PC-9 (cell line): ENCODE results near the gene TGFB2. TPM values are rescaled to one million over a fixed set of nuclear protein-coding genes. Genes with fewer than 3 reads are reported as not detected.

Experiments
- BruUV-seq: library from RNA; stranded (reverse); fragments of 400-500 nt; replicated peaks from 2 replicates; lab custom pipeline; 2021; lab: Mats Ljungman, UMichigan
- CTCF ChIA-PET: fragments of 300-600 bp; sonication (Branson Sonifier 250); formaldehyde crosslinking; loops from one replicate; lab custom pipeline; 2022; ENCODE audit warnings: antibody characterized with exemption; lab: Charles Lee
- POLR2A ChIA-PET: fragments of 300-600 bp; sonication (Branson Sonifier 250); formaldehyde crosslinking; loops from one replicate; lab custom pipeline; 2022; ENCODE audit warnings: antibody characterized with exemption; ENCODE audit not compliant: unreplicated experiment; lab: Charles Lee
- DNase-seq, 2 experiments: peaks; one replicate each; pipeline versions ENCODE4 v3.0.0 to v3.0.0-alpha.2; 2015 to 2022; ENCODE audit warnings: mixed read lengths in 1 of 2
- H2AFZ ChIP-seq: fragments of 200-600 bp; sonication (generic); 2 replicates; pipeline ENCODE4 v1.8.1; 2017; ENCODE audit warnings: antibody characterized with exemption
- H3F3A ChIP-seq: fragments of 200-600 bp; sonication (generic); 2 replicates; pipeline ENCODE4 v1.8.1; 2017; ENCODE audit warnings: antibody characterized with exemption, mild to moderate bottlenecking, low read depth; ENCODE audit not compliant: insufficient read depth
- H3K27ac ChIP-seq: fragments of 200-600 bp; sonication (generic); 2 replicates; pipeline ENCODE4 v1.6.1; 2016; ENCODE audit warnings: mixed run types
- H3K27me3 ChIP-seq: fragments of 200-600 bp; sonication (generic); 2 replicates; pipeline ENCODE4 v1.6.1; 2016; ENCODE audit warnings: low read depth, mixed run types; ENCODE audit not compliant: insufficient read depth
- H3K36me3 ChIP-seq: fragments of 200-600 bp; sonication (generic); 2 replicates; pipeline ENCODE4 v1.6.1; 2016; ENCODE audit warnings: low read depth, mixed run types
- H3K4me1 ChIP-seq: fragments of 200-600 bp; sonication (generic); replicated peaks from 2 replicates; pipeline ENCODE4 v1.6.1; 2016; ENCODE audit warnings: mixed run types; ENCODE audit not compliant: insufficient read depth
- H3K4me2 ChIP-seq: fragments of 200-600 bp; sonication (generic); 2 replicates; pipeline ENCODE4 v1.6.1; 2017; ENCODE audit warnings: mixed run types
- H3K4me3 ChIP-seq: fragments of 200-600 bp; sonication (generic); 2 replicates; pipeline ENCODE4 v1.6.1; 2016; ENCODE audit warnings: mixed run types
- H3K79me2 ChIP-seq: fragments of 200-600 bp; sonication (generic); 2 replicates; pipeline ENCODE4 v1.6.1; 2017; ENCODE audit warnings: low read depth, mixed run types
- H3K9me2 ChIP-seq: fragments of 200-600 bp; sonication (generic); 2 replicates; pipeline ENCODE4 v1.8.1; 2017; ENCODE audit warnings: mild to moderate bottlenecking; ENCODE audit not compliant: insufficient read depth
- H3K9me3 ChIP-seq: fragments of 200-600 bp; sonication (generic); 2 replicates; pipeline ENCODE4 v1.8.1; 2016; ENCODE audit warnings: low read depth; ENCODE audit not compliant: insufficient read depth
- H4K20me1 ChIP-seq: fragments of 200-600 bp; sonication (generic); 2 replicates; pipeline ENCODE4 v1.8.1; 2017; ENCODE audit not compliant: insufficient read depth
- EZH2 ChIP-seq: fragments of 200-600 bp; sonication (generic); IDR thresholded peaks from 2 replicates; pipeline ENCODE4 v1.8.0; 2017; ENCODE audit warnings: antibody characterized with exemption, low read depth
- intact Hi-C: fragments of 100-400 bp; cut with micrococcal nuclease; formaldehyde crosslinking; loops from one replicate; pipeline ENCODE4 v1.10.0; 2022; ENCODE audit not compliant: unreplicated experiment
- total RNA-seq: library from RNA; stranded (reverse); gene quantifications from 2 replicates; pipeline ENCODE4 v1.2.3, GENCODE V29; 2021
- TF ChIP-seq, protein P1 (sequence below): fragments of 200-600 bp; sonication (generic); conservative IDR thresholded peaks from 2 replicates; pipeline ENCODE4 v1.6.1; 2017; ENCODE audit warnings: mixed run types, antibody characterized with exemption, mild to moderate bottlenecking, moderate library complexity

TGFB2 gene
- total RNA-seq, 1 experiment from 2014 or later = 74.3 TPM

DNA sequence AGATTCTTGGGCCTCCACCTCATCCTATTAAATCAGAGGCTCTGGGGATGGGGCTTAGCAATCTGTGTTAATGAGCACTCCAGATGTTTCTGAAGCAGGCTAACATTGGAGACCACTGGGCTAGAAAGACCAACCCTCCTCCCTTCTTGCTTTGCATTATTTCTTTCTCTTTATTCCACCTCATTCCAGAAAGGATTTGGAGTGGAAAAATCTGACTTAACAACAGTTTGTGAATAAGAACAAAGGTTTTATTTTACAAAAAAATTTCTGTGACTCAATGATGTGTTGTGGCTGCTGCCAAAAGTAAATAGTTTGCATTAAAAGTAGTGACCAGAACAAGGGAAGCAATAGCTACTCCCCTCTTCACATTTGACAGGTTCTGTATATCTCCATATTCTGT lies 79.4 kb downstream of the TGFB2 start:
- H3K36me3 ChIP-seq = peaks cover 8% of the 10 kb centered on the region; the same call in 1 of the 2 replicates
- H3K9me3 ChIP-seq = peaks cover 6% of the 10 kb centered on the region; the same call in 1 of the 2 replicates
- peak overlapping the region; percentile 21; the same call in 1 of the 2 replicates for H3K4me2 ChIP-seq
- no peaks in the 10 kb centered on the region for H4K20me1 ChIP-seq
- peak overlapping the region; percentile 79 for H3K27ac ChIP-seq
- CTCF ChIA-PET = no interaction called here
- H2AFZ ChIP-seq = no peak overlapping the region
- POLR2A ChIA-PET = interaction anchor here (0.5 kb wide), 1 partner anchor 100 kb away, joined by 8 read pairs; no protein-coding TSS in a partner anchor
- no peaks in the 10 kb centered on the region for H3K9me2 ChIP-seq
- no peak for DNase-seq
- no TSS peak for BruUV-seq
- H3K4me1 ChIP-seq = peaks cover 47% of the 10 kb centered on the region
- TF ChIP-seq EZH2 = no peak
- TF ChIP-seq, protein P1, sequence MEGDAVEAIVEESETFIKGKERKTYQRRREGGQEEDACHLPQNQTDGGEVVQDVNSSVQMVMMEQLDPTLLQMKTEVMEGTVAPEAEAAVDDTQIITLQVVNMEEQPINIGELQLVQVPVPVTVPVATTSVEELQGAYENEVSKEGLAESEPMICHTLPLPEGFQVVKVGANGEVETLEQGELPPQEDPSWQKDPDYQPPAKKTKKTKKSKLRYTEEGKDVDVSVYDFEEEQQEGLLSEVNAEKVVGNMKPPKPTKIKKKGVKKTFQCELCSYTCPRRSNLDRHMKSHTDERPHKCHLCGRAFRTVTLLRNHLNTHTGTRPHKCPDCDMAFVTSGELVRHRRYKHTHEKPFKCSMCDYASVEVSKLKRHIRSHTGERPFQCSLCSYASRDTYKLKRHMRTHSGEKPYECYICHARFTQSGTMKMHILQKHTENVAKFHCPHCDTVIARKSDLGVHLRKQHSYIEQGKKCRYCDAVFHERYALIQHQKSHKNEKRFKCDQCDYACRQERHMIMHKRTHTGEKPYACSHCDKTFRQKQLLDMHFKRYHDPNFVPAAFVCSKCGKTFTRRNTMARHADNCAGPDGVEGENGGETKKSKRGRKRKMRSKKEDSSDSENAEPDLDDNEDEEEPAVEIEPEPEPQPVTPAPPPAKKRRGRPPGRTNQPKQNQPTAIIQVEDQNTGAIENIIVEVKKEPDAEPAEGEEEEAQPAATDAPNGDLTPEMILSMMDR = no peak
- H3F3A ChIP-seq = peaks cover 30% of the 10 kb centered on the region
- peaks cover 31% of the 10 kb centered on the region for H3K79me2 ChIP-seq
- no peak overlapping the region for H3K4me3 ChIP-seq
- no peaks in the 10 kb centered on the region for H3K27me3 ChIP-seq
- intact Hi-C loops = no loop called here

DNA sequence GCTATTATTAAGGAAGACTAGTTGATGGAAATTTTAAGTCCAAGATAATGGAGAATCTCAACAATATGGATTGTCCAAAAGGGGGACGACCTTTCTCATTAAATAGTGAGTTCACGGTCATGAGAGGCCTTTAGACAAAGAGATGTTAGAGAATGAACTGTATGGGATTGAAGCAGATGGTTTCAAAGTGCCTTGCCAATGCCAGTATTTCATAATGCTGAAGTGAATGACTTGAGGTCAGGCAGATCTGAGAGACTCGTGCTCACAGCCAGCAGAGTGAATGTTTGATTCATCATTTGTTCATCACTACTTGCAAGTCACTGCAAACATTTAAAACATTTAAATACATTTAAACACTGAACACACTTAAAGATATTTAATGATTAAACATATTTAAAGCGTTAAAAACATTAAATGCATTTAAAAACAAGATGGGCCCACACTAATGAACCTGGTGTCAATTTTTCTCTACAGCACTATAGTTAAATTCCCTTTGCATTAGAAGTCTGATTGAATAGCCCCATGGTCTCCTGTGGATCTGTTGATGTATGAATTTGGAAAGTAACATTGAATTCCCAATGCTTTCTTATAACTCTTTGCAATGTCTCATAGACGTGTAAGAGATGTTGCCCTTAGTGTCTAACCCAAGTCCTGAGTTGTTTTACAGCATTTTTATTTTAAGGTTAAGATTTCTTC lies 80.7 kb downstream of the TGFB2 start:
- H3K27ac ChIP-seq = peak overlapping the region; percentile 79
- no peak overlapping the region for H2AFZ ChIP-seq
- no peak overlapping the region for H3K4me3 ChIP-seq
- H3K79me2 ChIP-seq = peaks cover 32% of the 10 kb centered on the region
- intact Hi-C loops = loop anchor here (5.0 kb wide), 1 partner anchor 48 kb away; no protein-coding TSS in a partner anchor
- no TSS peak for BruUV-seq
- peaks cover 46% of the 10 kb centered on the region for H3K4me1 ChIP-seq
- peak overlapping the region; percentile 61 for H3K4me2 ChIP-seq
- peaks cover 6% of the 10 kb centered on the region; the same call in 1 of the 2 replicates for H3K9me3 ChIP-seq
- H3K36me3 ChIP-seq = peaks cover 14% of the 10 kb centered on the region; the same call in 1 of the 2 replicates
- no peaks in the 10 kb centered on the region for H3K9me2 ChIP-seq
- peak in 1 of 2 experiments; percentile 70 for DNase-seq
- H3K27me3 ChIP-seq = no peaks in the 10 kb centered on the region
- TF ChIP-seq, protein P1 = no peak
- TF ChIP-seq EZH2 = no peak
- ChIA-PET POLR2A (interaction anchor here (0.7 kb wide), 1 partner anchor 80 kb away, joined by 3 read pairs; the partner anchor contains the start of gene TGFB2), CTCF (no interaction called here)
- H3F3A ChIP-seq = peaks cover 30% of the 10 kb centered on the region
- no peaks in the 10 kb centered on the region for H4K20me1 ChIP-seq

DNA sequence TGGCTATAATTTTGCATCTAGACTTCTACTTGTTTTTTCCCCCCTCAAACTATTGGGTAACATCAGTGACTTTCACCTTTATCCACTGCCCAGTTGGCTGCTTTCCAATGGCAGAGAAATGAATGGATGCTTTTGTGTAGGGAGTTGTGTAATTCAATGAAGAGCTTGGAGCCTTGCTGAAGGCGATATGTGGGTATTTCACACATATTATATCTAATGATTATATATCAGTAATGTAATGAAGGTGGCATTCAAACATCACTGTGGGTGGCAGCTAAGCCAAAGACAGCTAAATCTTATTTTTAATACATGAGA lies 81.2 kb downstream of the TGFB2 start:
- intact Hi-C loops = loop anchor here (5.0 kb wide), 1 partner anchor 49 kb away; no protein-coding TSS in a partner anchor
- Histone ChIP-seq H3K4me2 (peak overlapping the region; percentile 61), H3K4me3 (peak overlapping the region; percentile 25; the same call in 1 of the 2 replicates), H3K27ac (peak overlapping the region; percentile 79), H2AFZ (no peak overlapping the region), H3K79me2 (peaks cover 28% of the 10 kb centered on the region), H3K4me1 (peaks cover 41% of the 10 kb centered on the region), H3F3A (peaks cover 30% of the 10 kb centered on the region), H4K20me1 (no peaks in the 10 kb centered on the region), H3K9me3 (peaks cover 6% of the 10 kb centered on the region; the same call in 1 of the 2 replicates), H3K27me3 (no peaks in the 10 kb centered on the region), H3K36me3 (peaks cover 18% of the 10 kb centered on the region; the same call in 1 of the 2 replicates), H3K9me2 (no peaks in the 10 kb centered on the region)
- ChIA-PET CTCF (no interaction called here), POLR2A (interaction anchor here (0.7 kb wide), 2 partner anchors 81 to 925 kb away, joined by 3 to 6 read pairs; partner anchors contain the start of gene TGFB2)
- DNase-seq = peak; percentile 43 to 90
- TF ChIP-seq EZH2 = no peak
- TF ChIP-seq, protein P1 = no peak
- no TSS peak for BruUV-seq
